ENCODE measurements around the gene JAZF1. TPM values are rescaled to one million over a fixed set of nuclear protein-coding genes. Genes with fewer than 3 reads are reported as not detected.
A peak's percentile ranks its signal among the peaks of the same experiment; 100 is the strongest.

The JAZF1 gene
- total RNA-seq, 1 experiment from 2014 or later, result not detected

GRCh38 chr7:28006491-28006890 is 174.1 kb downstream of the JAZF1 start:
- in situ Hi-C loops (cut with HindIII; ENCODE audit: low sequenced_read_pairs), result no loop called here
- no peak for DNase-seq (ENCODE audit: low spot score)

DNA sequence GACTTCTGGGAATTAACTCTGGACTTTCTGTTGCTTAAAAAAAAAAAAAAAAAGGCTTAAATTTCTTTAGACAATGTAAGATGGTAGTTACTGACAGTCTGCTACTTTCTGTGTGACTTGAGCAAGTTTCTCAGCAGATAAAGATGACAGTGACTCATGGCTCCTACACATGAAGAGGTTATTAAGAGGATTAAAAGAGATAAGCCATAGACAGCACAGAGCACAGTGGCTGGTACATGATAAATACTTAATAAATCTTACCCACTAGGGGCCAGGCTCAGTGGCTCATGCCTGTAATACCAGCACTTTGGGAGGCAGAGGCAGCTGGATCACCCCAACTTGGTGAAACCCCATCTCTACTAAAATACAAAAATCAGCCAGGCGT is 174.8 kb downstream of the JAZF1 start:
- no peak for DNase-seq (ENCODE audit: low spot score)
- in situ Hi-C loops (cut with HindIII; ENCODE audit: low sequenced_read_pairs), result no loop called here

GRCh38 chr7:28005075-28005846 is 175.3 kb downstream of the JAZF1 start:
- in situ Hi-C loops (cut with HindIII; ENCODE audit: low sequenced_read_pairs), result no loop called here
- DNase-seq (ENCODE audit: low spot score), result peak; percentile 29

DNA sequence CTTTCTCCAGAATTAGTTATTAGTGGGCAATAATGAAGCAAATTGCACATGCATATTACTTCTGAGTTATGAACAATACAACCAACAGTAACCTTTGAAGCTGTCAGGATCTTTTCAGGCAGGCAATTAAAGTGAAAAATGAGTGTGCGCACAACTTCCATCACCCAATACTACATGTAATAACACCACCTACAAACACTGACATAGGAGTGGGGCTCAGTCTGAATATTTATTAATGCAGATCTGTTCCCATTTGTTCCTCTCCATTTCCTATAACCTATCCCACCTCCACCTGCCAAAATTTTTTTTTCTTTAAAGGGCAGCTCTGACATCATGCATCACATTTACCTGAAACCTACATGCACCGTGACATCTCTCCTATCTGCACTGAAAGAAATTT is 177.2 kb downstream of the JAZF1 start:
- in situ Hi-C loops (cut with HindIII; ENCODE audit: low sequenced_read_pairs), result no loop called here
- DNase-seq (ENCODE audit: low spot score), result no peak

GRCh38 chr7:28002638-28003037 is 178.0 kb downstream of the JAZF1 start:
- in situ Hi-C loops (cut with HindIII; ENCODE audit: low sequenced_read_pairs), result no loop called here
- DNase-seq (ENCODE audit: low spot score), result no peak

DNA sequence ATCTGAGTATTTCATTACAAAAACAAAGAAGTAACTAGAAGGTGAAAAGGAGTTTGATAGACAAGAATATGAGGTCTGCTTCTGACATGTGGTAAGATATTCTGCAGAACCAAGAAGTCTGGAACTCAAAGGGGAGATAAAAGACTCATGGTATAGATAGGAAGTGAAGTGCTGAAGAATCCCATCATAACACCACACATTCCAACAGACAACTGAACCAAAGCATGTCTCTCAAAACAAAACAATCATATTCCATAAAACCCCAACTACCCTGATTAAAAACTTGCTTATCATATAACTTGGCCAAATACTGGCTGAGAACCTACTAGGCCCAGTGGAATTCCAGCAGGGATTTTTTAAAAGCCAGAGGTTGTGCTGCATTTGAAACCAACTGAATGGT is 178.7 kb downstream of the JAZF1 start:
- no peak for DNase-seq (ENCODE audit: low spot score)
- in situ Hi-C loops (cut with HindIII; ENCODE audit: low sequenced_read_pairs), result no loop called here

DNA sequence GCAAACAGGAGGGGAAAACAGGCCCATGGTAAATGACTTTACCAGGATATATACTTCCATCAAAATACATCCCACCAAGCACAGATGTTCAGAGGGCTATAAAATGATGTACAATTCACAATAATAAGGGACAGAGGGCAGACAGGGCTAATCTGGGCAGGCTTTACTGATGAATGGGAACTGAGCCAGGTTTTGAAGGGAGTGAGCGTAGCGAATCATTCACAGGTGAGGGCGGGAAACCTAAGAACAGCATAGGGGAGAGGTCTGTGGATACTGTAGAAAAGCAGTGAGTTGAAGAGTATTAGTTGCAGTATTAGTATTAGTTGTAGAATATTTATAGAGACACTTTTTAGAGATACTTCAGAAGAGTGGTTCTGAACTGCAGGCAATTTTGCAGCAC is 180.8 kb downstream of the JAZF1 start:
- in situ Hi-C loops (cut with HindIII; ENCODE audit: low sequenced_read_pairs), result no loop called here
- DNase-seq (ENCODE audit: low spot score), result no peak

GRCh38 chr7:27998382-27998781 is 182.2 kb downstream of the JAZF1 start:
- no peak for DNase-seq (ENCODE audit: low spot score)
- in situ Hi-C loops (cut with HindIII; ENCODE audit: low sequenced_read_pairs), result no loop called here

DNA sequence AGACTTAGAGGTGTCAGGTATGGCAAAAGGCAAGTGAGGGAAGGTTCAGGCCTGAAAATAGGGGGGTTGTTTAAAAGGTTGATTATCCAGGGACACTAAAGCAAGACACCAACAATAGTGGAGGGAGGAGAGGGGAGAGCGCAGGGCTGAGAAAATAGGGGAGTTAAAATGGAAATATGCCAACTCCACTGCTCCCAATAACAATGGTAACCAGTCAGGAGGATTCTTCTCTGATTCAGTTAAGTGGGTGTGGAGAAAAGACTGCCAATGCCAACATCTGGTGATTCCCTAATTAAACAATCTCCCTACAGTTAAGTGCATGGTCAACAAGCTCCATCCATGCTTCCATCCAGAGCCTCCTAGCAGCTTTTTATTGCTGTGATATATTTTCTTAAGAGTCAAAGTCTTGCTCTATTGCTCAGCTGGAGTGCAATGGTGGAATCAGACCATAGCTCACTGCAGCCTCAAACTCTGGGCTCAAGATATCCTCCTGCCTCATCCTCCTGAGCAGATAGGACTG is 183.3 kb downstream of the JAZF1 start:
- in situ Hi-C loops (cut with HindIII; ENCODE audit: low sequenced_read_pairs), result no loop called here
- DNase-seq (ENCODE audit: low spot score), result no peak

GRCh38 chr7:27996141-27996540 is 184.5 kb downstream of the JAZF1 start:
- DNase-seq (ENCODE audit: low spot score), result no peak
- in situ Hi-C loops (cut with HindIII; ENCODE audit: low sequenced_read_pairs), result no loop called here

DNA sequence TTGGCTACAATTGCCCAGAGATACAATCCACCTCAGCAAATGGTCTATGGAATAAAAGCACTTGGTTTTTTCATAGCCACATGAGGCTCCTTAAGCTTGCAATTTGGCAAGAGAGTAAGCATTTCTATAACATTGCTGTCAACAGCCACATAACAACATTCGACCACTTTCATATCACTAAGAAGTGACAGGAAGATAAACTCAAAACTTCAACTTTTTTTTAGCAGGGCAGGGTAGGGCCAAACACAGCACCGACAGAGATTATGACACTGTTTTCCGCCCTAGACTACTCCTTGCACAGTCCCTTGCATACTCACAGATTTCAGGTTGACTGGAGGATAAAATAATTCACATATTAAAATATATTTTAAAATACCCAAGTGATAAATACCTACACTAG is 185.4 kb downstream of the JAZF1 start:
- DNase-seq (ENCODE audit: low spot score), result no peak

DNA sequence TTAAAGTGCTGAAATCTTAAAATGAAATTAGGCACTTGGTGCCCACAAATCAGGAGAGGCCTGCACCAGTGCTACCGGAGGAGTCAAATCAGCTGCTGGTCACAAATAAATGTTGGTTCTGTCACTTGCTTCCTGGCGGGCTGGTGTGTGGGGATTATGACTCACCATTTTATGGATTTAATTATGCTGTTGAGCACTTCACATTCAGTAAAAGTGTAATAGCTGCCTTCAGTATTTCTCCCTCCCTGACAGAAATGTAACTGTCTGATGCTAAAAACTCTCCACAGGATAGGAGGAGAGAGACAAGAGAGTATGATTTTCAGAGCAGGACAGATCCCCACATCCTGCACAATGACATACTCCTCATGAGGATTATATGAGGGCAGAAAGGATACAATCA is 186.0 kb downstream of the JAZF1 start:
- DNase-seq (ENCODE audit: low spot score), result no peak
- in situ Hi-C loops (cut with HindIII; ENCODE audit: low sequenced_read_pairs), result no loop called here

More for the DNA sequence above, 185.4 kb downstream of the JAZF1 start:
- in situ Hi-C loops (cut with HindIII; ENCODE audit: low sequenced_read_pairs), result no loop called here

- DNase-seq (ENCODE audit: low spot score), result peak; percentile 69
- in situ Hi-C loops (cut with HindIII; ENCODE audit: low sequenced_read_pairs), result no loop called here
Measured at GRCh38 chr7:27992755-27993493, 187.7 kb downstream of the JAZF1 start.

GRCh38 chr7:27992097-27992496 is 188.5 kb downstream of the JAZF1 start:
- DNase-seq (ENCODE audit: low spot score), result no peak
- in situ Hi-C loops (cut with HindIII; ENCODE audit: low sequenced_read_pairs), result no loop called here

- in situ Hi-C loops (cut with HindIII; ENCODE audit: low sequenced_read_pairs), result no loop called here
- DNase-seq (ENCODE audit: low spot score), result no peak
Measured at GRCh38 chr7:27991006-27991528, 189.5 kb downstream of the JAZF1 start.

DNA sequence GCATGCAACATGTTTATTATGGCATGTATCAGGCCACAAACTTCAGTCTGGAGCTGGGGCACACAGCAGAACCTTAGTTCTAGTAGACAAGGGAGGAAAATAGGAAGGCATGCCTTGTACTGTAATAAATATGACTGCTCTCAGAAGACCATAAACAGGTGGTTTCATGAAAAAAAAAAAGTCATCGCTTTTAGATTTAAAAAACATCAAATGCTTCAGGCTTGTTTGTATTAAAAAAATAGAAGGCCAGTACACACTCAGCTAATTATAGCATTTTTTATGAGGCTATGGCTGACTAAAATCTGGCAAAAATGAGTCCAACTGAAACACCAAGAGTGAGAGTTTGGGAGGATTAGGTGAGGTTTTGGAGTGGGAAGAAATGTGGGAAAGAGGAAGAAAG is 204.1 kb downstream of the JAZF1 start:
- in situ Hi-C loops (cut with HindIII; ENCODE audit: low sequenced_read_pairs), result no loop called here
- no peak for DNase-seq (ENCODE audit: low spot score)

GRCh38 chr7:27973625-27974024 is 207.0 kb downstream of the JAZF1 start:
- in situ Hi-C loops (cut with HindIII; ENCODE audit: low sequenced_read_pairs), result no loop called here
- DNase-seq (ENCODE audit: low spot score), result no peak

GRCh38 chr7:27972276-27972675 is 208.3 kb downstream of the JAZF1 start:
- in situ Hi-C loops (cut with HindIII; ENCODE audit: low sequenced_read_pairs), result no loop called here
- DNase-seq (ENCODE audit: low spot score), result no peak

DNA sequence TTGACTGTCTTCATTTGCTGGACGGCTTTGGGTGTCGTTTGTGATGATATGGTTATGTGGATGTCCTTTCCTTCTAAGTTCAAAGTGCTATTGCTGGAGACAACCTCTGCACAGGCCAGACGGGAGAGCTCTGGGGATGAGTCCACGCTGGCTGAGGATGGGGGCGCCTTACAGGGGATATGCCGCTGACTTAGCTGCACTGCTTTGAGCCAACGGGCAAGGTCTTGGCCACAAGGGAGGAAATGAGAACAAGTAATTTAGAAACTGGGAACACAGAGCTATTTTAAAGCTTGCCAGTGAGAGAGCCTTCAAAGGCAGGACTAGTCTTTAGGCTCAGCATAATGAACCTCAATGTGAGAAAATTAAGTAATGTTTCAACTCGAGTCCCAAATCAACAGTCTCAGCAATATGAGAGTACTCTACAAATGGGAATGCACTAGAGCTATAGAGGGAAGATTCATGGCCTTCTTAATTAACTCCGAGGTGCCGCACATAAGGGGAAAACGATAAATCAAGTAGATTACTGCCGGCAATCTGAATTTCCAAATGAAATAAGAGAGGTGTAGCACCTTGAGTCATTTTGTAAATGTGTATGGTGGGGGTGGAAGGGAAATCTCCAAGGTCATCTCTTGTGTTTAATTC is 209.3 kb downstream of the JAZF1 start:
- in situ Hi-C loops (cut with HindIII; ENCODE audit: low sequenced_read_pairs), result no loop called here
- DNase-seq (ENCODE audit: low spot score), result no peak

- in situ Hi-C loops (cut with HindIII; ENCODE audit: low sequenced_read_pairs), result no loop called here
- no peak for DNase-seq (ENCODE audit: low spot score)
Measured at GRCh38 chr7:27970350-27970749, 210.2 kb downstream of the JAZF1 start.

Data from G401 (cell line).